ENCODE results near the gene CTNND1. TPM values are rescaled to one million over a fixed set of nuclear protein-coding genes. Genes with fewer than 3 reads are reported as not detected.

Gene CTNND1
- total and polyA plus RNA-seq, 2 of the 8 experiments (the other 6 are each of a cell fraction or from before 2014, with no cell fraction given): 91.9 to 164 TPM

DNA sequence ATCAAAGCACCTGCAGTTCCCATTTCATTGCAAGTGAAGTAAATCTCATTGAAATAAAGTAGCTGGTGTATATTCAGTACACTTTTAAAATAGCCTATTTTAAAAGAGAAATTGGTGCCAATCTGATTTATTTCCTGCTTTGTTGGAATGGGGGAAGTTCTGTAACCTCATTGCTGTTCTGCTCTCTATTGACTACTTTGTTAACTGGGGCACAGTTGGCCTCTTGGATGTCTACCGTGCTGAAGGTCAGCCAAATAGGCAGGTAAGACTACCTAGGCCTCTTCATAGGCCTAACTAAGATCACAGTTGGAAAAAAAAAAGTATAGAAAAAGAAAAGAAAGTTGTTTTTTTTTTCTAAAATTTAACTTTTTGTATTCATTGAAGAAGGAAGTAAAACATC lies 9.2 kb downstream of the CTNND1 start (continued):
- TF ChIP-seq, protein P1, sequence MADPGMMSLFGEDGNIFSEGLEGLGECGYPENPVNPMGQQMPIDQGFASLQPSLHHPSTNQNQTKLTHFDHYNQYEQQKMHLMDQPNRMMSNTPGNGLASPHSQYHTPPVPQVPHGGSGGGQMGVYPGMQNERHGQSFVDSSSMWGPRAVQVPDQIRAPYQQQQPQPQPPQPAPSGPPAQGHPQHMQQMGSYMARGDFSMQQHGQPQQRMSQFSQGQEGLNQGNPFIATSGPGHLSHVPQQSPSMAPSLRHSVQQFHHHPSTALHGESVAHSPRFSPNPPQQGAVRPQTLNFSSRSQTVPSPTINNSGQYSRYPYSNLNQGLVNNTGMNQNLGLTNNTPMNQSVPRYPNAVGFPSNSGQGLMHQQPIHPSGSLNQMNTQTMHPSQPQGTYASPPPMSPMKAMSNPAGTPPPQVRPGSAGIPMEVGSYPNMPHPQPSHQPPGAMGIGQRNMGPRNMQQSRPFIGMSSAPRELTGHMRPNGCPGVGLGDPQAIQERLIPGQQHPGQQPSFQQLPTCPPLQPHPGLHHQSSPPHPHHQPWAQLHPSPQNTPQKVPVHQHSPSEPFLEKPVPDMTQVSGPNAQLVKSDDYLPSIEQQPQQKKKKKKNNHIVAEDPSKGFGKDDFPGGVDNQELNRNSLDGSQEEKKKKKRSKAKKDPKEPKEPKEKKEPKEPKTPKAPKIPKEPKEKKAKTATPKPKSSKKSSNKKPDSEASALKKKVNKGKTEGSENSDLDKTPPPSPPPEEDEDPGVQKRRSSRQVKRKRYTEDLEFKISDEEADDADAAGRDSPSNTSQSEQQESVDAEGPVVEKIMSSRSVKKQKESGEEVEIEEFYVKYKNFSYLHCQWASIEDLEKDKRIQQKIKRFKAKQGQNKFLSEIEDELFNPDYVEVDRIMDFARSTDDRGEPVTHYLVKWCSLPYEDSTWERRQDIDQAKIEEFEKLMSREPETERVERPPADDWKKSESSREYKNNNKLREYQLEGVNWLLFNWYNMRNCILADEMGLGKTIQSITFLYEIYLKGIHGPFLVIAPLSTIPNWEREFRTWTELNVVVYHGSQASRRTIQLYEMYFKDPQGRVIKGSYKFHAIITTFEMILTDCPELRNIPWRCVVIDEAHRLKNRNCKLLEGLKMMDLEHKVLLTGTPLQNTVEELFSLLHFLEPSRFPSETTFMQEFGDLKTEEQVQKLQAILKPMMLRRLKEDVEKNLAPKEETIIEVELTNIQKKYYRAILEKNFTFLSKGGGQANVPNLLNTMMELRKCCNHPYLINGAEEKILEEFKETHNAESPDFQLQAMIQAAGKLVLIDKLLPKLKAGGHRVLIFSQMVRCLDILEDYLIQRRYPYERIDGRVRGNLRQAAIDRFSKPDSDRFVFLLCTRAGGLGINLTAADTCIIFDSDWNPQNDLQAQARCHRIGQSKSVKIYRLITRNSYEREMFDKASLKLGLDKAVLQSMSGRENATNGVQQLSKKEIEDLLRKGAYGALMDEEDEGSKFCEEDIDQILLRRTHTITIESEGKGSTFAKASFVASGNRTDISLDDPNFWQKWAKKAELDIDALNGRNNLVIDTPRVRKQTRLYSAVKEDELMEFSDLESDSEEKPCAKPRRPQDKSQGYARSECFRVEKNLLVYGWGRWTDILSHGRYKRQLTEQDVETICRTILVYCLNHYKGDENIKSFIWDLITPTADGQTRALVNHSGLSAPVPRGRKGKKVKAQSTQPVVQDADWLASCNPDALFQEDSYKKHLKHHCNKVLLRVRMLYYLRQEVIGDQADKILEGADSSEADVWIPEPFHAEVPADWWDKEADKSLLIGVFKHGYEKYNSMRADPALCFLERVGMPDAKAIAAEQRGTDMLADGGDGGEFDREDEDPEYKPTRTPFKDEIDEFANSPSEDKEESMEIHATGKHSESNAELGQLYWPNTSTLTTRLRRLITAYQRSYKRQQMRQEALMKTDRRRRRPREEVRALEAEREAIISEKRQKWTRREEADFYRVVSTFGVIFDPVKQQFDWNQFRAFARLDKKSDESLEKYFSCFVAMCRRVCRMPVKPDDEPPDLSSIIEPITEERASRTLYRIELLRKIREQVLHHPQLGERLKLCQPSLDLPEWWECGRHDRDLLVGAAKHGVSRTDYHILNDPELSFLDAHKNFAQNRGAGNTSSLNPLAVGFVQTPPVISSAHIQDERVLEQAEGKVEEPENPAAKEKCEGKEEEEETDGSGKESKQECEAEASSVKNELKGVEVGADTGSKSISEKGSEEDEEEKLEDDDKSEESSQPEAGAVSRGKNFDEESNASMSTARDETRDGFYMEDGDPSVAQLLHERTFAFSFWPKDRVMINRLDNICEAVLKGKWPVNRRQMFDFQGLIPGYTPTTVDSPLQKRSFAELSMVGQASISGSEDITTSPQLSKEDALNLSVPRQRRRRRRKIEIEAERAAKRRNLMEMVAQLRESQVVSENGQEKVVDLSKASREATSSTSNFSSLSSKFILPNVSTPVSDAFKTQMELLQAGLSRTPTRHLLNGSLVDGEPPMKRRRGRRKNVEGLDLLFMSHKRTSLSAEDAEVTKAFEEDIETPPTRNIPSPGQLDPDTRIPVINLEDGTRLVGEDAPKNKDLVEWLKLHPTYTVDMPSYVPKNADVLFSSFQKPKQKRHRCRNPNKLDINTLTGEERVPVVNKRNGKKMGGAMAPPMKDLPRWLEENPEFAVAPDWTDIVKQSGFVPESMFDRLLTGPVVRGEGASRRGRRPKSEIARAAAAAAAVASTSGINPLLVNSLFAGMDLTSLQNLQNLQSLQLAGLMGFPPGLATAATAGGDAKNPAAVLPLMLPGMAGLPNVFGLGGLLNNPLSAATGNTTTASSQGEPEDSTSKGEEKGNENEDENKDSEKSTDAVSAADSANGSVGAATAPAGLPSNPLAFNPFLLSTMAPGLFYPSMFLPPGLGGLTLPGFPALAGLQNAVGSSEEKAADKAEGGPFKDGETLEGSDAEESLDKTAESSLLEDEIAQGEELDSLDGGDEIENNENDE (IDR thresholded peaks at IDR 0.05; ENCODE audit: insufficient replicate concordance, low read length): no peak
